Endothelial cell of umbilical vein (primary cell): Measurements from ENCODE around the gene ZNF660. TPM values are rescaled to one million over a fixed set of nuclear protein-coding genes. Genes with fewer than 3 reads are reported as not detected.

ENCODE experiments used
- BruUV-seq: library from RNA; stranded (reverse); fragments of 400-500 nt; replicated peaks from 2 replicates; lab custom pipeline; 2021; lab: Mats Ljungman, UMichigan
- CTCF ChIA-PET: fragments of 300-600, 350-600 bp; sonication (Branson Sonifier 250); formaldehyde crosslinking; loops from one replicate; lab custom pipeline; 2021; ENCODE audit warnings: antibody characterized with exemption, inconsistent platforms; lab: Charles Lee
- POLR2A ChIA-PET: fragments of 300-600, 350-600 bp; sonication (Branson Sonifier 250); formaldehyde crosslinking; loops from one replicate; lab custom pipeline; 2021; ENCODE audit warnings: antibody characterized with exemption, inconsistent platforms; lab: Charles Lee
- DNase-seq: peaks from one replicate; pipeline ENCODE4 v3.0.0-alpha.2; 2011; ENCODE audit warnings: low read depth, low spot score
- FAIRE-seq: peaks from 2 replicates; lab custom pipeline; 2011; peaks lifted over from hg19 to GRCh38; lab: Jason Lieb, UNC
- H2AFZ ChIP-seq: 2 replicates; pipeline ENCODE4 v1.6.0; 2012; ENCODE audit warnings: low read depth, low read length, control low read depth, inconsistent platforms
- H3K27ac ChIP-seq: 2 replicates; pipeline ENCODE4 v1.5.1; 2011; ENCODE audit warnings: low read depth, mild to moderate bottlenecking, control low read depth, low read length, moderate library complexity; ENCODE audit not compliant: insufficient read depth
- H3K27me3 ChIP-seq, 2 experiments: 2 replicates each; pipeline versions ENCODE4 v1.6.0 to v1.6.1; 2011; ENCODE audit warnings: low read length in 2 of 2, mixed read lengths in 1 of 2; ENCODE audit not compliant: control insufficient read depth in 2 of 2, insufficient read depth in 2 of 2
- H3K36me3 ChIP-seq, 2 experiments: 2 replicates in 1 of 2; 3 replicates in 1 of 2; pipeline ENCODE4 v1.5.1; 2011; ENCODE audit warnings: low read length in 2 of 2, mild to moderate bottlenecking in 1 of 2, moderate library complexity in 1 of 2; ENCODE audit not compliant: control insufficient read depth in 2 of 2, insufficient read depth in 2 of 2; ENCODE audit errors: extremely low read depth in 1 of 2
- H3K4me1 ChIP-seq: 3 replicates; pipeline ENCODE4 v1.5.1; 2011; ENCODE audit warnings: mild to moderate bottlenecking, low read length; ENCODE audit not compliant: control insufficient read depth, insufficient read depth; ENCODE audit errors: extremely low read depth
- H3K4me2 ChIP-seq: 2 replicates; pipeline ENCODE4 v1.6.1; 2011; ENCODE audit warnings: low read length, control low read depth, mixed read lengths; ENCODE audit not compliant: insufficient read depth
- H3K4me3 ChIP-seq, 3 experiments: fragments of 200-600 bp in 1 of 3; sonication (generic), shearing (Covaris generic) in 1 of 3; replicated peaks in 1 of 3; 2 replicates each; pipeline ENCODE4 v1.5.1; 2011 to 2016; ENCODE audit warnings: control low read depth in 3 of 3, low read length in 3 of 3, mild to moderate bottlenecking in 2 of 3, inconsistent platforms in 1 of 3, low read depth in 1 of 3, moderate library complexity in 1 of 3; ENCODE audit not compliant: insufficient read depth in 1 of 3
- H3K79me2 ChIP-seq: 2 replicates; pipeline ENCODE4 v1.6.0; 2012; ENCODE audit warnings: low read length, inconsistent platforms; ENCODE audit not compliant: control insufficient read depth, insufficient read depth
- H3K9ac ChIP-seq: replicated peaks from 2 replicates; pipeline ENCODE3; 2011; ENCODE audit warnings: low read length, control low read depth; ENCODE audit not compliant: insufficient read depth; ENCODE audit errors: extremely low read depth
- H3K9me1 ChIP-seq: replicated peaks from 3 replicates; pipeline ENCODE4 v1.6.0; 2011; ENCODE audit warnings: mild to moderate bottlenecking, low read length; ENCODE audit not compliant: control insufficient read depth, insufficient read depth; ENCODE audit errors: extremely low read depth
- H3K9me3 ChIP-seq: replicated peaks from 2 replicates; pipeline ENCODE4 v1.5.1; 2012; ENCODE audit warnings: low read length, inconsistent platforms; ENCODE audit not compliant: control insufficient read depth, insufficient read depth
- H4K20me1 ChIP-seq: replicated peaks from 2 replicates; pipeline ENCODE3; 2011; ENCODE audit warnings: mild to moderate bottlenecking, low read length; ENCODE audit not compliant: control insufficient read depth, insufficient read depth; ENCODE audit errors: extremely low read depth
- POLR2A ChIP-seq: IDR thresholded peaks from 2 replicates; pipeline ENCODE4 v1.6.1; 2012; ENCODE audit warnings: low read depth, mild to moderate bottlenecking, control low read depth, low read length
- POLR2AphosphoS5 ChIP-seq: IDR thresholded peaks from 2 replicates; pipeline ENCODE4 v1.6.1; 2012; ENCODE audit warnings: low read depth, mild to moderate bottlenecking, control low read depth, low read length, moderate library complexity; ENCODE audit not compliant: insufficient read depth
- dilution Hi-C: fragments of 300-500 bp; cut with MboI; formaldehyde crosslinking; loops from one replicate; pipeline ENCODE4 v1.15.0; 2019; ENCODE audit warnings: low sequenced_read_pairs; ENCODE audit not compliant: extremely low pct_ligation_motif_present
- intact Hi-C: fragments of 100-400 bp; cut with micrococcal nuclease; formaldehyde crosslinking; loops from one replicate; pipeline ENCODE4 v1.10.0; 2022
- polyA plus RNA-seq, 4 experiments: library from polyadenylated mRNA; depleted of rRNA in 3 of 4; stranded (reverse) in 3 of 4; unstranded in 1 of 4; fragments of >200 nt; gene quantifications; 2 replicates each; pipeline versions ENCODE4 v1.2.1 to v1.2.3, GENCODE V29; 2011 to 2012; ENCODE audit warnings: missing spikeins in 1 of 4
- total RNA-seq: library from RNA; stranded (reverse); gene quantifications from 2 replicates; pipeline ENCODE4 v1.2.3, GENCODE V29; 2021
- TF ChIP-seq, protein P1 (sequence below): IDR thresholded peaks from 2 replicates; pipeline ENCODE4 v1.6.1; 2011; ENCODE audit not compliant: insufficient read depth, insufficient read length

ZNF660 gene
- total and polyA plus RNA-seq, 2 donors (not counting 3 experiments of a cell fraction or from before 2014, with no cell fraction given): 0.44 to 1.5 TPM

- H2AFZ ChIP-seq: peak within 1 kb of the TSS; percentile 82
- TF ChIP-seq POLR2A (peak; percentile 88), POLR2AphosphoS5 (peak; percentile 71)
- TF ChIP-seq, protein P1, sequence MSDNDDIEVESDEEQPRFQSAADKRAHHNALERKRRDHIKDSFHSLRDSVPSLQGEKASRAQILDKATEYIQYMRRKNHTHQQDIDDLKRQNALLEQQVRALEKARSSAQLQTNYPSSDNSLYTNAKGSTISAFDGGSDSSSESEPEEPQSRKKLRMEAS: no peak
- H3K4me1 ChIP-seq: peaks cover 8% of the 10 kb centered on the region
- BruUV-seq: TSS peak; percentile 57
- H4K20me1 ChIP-seq: no peaks in the 10 kb centered on the region
- H3K36me3 ChIP-seq: peaks cover 21 to 26% of the 10 kb centered on the region in 2 experiments
- dilution Hi-C loops (no loop called here), intact Hi-C loops (loop anchor here (1.0 to 10.0 kb wide), 6 partner anchors 23 to 266 kb away; partner anchors contain the start of genes KIAA1143, KIF15, ZNF197 and ZNF501)
- peak within 1 kb of the TSS; percentile 89 for H3K9ac ChIP-seq
- H3K4me2 ChIP-seq: peak within 1 kb of the TSS; percentile 99
- FAIRE-seq (peak; percentile 93), DNase-seq (peak; percentile 84)
- POLR2A ChIA-PET: interaction anchor here (0.8 to 1.1 kb wide), 2 partner anchors 24 to 64 kb away, joined by 3 to 4 read pairs; partner anchors contain the start of genes ZNF197 and ZNF502
- H3K9me3 ChIP-seq: no peaks in the 10 kb centered on the region
- peak within 1 kb of the TSS; percentile 66 for H3K27ac ChIP-seq
- peaks cover 11% of the 10 kb centered on the region for H3K79me2 ChIP-seq
- no peaks in the 10 kb centered on the region for H3K9me1 ChIP-seq
- H3K27me3 ChIP-seq: no peaks in the 10 kb centered on the region
- H3K4me3 ChIP-seq: peak within 1 kb of the TSS; percentile 83 to 97 (median 96)
- CTCF ChIA-PET: interaction anchor here (1.3 to 1.4 kb wide), 2 partner anchors 11 to 23 kb away, joined by 5 to 6 read pairs; partner anchors contain the start of gene ZNF197
Measured at GRCh38 chr3:44648564-44649229, 63.9 kb downstream of the ZNF660 start, which contains the start of gene ZNF35. Gene ZNF35, plus strand, starts transcription at chr3:44648732. Its CDS starts 2,336 bp downstream, at chr3:44651068.

Other genes starting within 250 kb of the ZNF660 start
- gene TCAIM, start 246.2 kb upstream of the ZNF660 start, total RNA-seq: 18.2 and 19.6 TPM in 2 replicates
- gene TCAIM, start 246.2 kb upstream of the ZNF660 start, polyA plus RNA-seq: 7.6 and 9.2 TPM in 2 replicates
- 15.0 and 17.8 TPM in 2 replicates for gene ZNF445, start 107.3 kb upstream of the ZNF660 start, total RNA-seq
- 2.1 and 2.3 TPM in 2 replicates for gene ZNF445, start 107.3 kb upstream of the ZNF660 start, polyA plus RNA-seq
- 0.95 and 1.9 TPM in 2 replicates for gene ZKSCAN7, start 29.8 kb upstream of the ZNF660 start, total RNA-seq
- 0.75 and 0.83 TPM in 2 replicates for gene ZKSCAN7, start 29.8 kb upstream of the ZNF660 start, polyA plus RNA-seq
- gene ZNF197, start 40.1 kb downstream of the ZNF660 start, total RNA-seq: 6.4 and 7.1 TPM in 2 replicates
- gene ZNF197, start 40.1 kb downstream of the ZNF660 start, polyA plus RNA-seq: 2.8 and 2.9 TPM in 2 replicates
- gene ZNF35, start 63.8 kb downstream of the ZNF660 start, total RNA-seq: 9.1 and 11.3 TPM in 2 replicates
- gene ZNF35, start 63.8 kb downstream of the ZNF660 start, polyA plus RNA-seq: 2.5 TPM in 2 replicates
- 4.1 and 4.2 TPM in 2 replicates for gene ZNF502, start 127.7 kb downstream of the ZNF660 start, total RNA-seq
- gene ZNF502, start 127.7 kb downstream of the ZNF660 start, polyA plus RNA-seq: 0.86 and 1.0 TPM in 2 replicates
- 2.9 and 3.9 TPM in 2 replicates for gene ZNF501, start 144.7 kb downstream of the ZNF660 start, total RNA-seq
- gene ZNF501, start 144.7 kb downstream of the ZNF660 start, polyA plus RNA-seq: 0.92 and 1.6 TPM in 2 replicates
- 25.2 and 28.1 TPM in 2 replicates for gene KIAA1143, start 176.7 kb downstream of the ZNF660 start, total RNA-seq
- 5.4 and 6.1 TPM in 2 replicates for gene KIAA1143, start 176.7 kb downstream of the ZNF660 start, polyA plus RNA-seq
- gene KIF15, start 176.8 kb downstream of the ZNF660 start, total RNA-seq: 20.9 and 21.6 TPM in 2 replicates
- gene KIF15, start 176.8 kb downstream of the ZNF660 start, polyA plus RNA-seq: 1.6 and 2.2 TPM in 2 replicates